Bronchial epithelial cell (primary cell): ENCODE measurements around the gene NPR1. TPM values are rescaled to one million over a fixed set of nuclear protein-coding genes. Genes with fewer than 3 reads are reported as not detected.
A peak's percentile ranks its signal among the peaks of the same experiment; 100 is the strongest.

Source experiments
- DNase-seq: peaks from one replicate; pipeline ENCODE4 v3.0.0-alpha.2; 2010; ENCODE audit warnings: low read depth
- FAIRE-seq: peaks from 2 replicates; lab custom pipeline; 2011; peaks lifted over from hg19 to GRCh38; lab: Jason Lieb, UNC
- H3K27me3 ChIP-seq: 2 replicates; pipeline ENCODE4 v1.5.1; 2011; ENCODE audit warnings: low read length; ENCODE audit not compliant: control insufficient read depth, insufficient read depth
- H3K36me3 ChIP-seq: 2 replicates; pipeline ENCODE4 v1.5.1; 2011; ENCODE audit warnings: low read length; ENCODE audit not compliant: control insufficient read depth, insufficient read depth
- H3K4me3 ChIP-seq: 2 replicates; pipeline ENCODE4 v1.5.1; 2011; ENCODE audit warnings: mild to moderate bottlenecking, low read depth, low read length, control low read depth
- total RNA-seq: library from RNA; depleted of rRNA; stranded (reverse); fragments of >200 nt; gene quantifications from 2 replicates; pipeline ENCODE4 v1.2.1, GENCODE V29; 2014
- TF ChIP-seq, protein P1 (sequence below): IDR thresholded peaks from 2 replicates; pipeline ENCODE4 v1.5.1; 2011; ENCODE audit warnings: mild to moderate bottlenecking, moderate library complexity, low read length, control low read depth, inconsistent platforms; ENCODE audit not compliant: insufficient read depth, severe bottlenecking

The NPR1 gene
- total RNA-seq, 1 donor from 2014 or later: under 0.01 TPM

DNA sequence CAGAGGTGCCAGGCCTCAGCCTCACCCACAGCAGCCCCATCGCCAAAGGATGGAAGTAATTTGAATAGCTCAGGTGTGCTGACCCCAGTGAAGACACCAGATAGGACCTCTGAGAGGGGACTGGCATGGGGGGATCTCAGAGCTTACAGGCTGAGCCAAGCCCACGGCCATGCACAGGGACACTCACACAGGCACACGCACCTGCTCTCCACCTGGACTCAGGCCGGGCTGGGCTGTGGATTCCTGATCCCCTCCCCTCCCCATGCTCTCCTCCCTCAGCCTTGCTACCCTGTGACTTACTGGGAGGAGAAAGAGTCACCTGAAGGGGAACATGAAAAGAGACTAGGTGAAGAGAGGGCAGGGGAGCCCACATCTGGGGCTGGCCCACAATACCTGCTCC lies 15.0 kb downstream of the NPR1 start:
- H3K4me3 ChIP-seq: no peak overlapping the region
- FAIRE-seq: no peak
- TF ChIP-seq, protein P1, sequence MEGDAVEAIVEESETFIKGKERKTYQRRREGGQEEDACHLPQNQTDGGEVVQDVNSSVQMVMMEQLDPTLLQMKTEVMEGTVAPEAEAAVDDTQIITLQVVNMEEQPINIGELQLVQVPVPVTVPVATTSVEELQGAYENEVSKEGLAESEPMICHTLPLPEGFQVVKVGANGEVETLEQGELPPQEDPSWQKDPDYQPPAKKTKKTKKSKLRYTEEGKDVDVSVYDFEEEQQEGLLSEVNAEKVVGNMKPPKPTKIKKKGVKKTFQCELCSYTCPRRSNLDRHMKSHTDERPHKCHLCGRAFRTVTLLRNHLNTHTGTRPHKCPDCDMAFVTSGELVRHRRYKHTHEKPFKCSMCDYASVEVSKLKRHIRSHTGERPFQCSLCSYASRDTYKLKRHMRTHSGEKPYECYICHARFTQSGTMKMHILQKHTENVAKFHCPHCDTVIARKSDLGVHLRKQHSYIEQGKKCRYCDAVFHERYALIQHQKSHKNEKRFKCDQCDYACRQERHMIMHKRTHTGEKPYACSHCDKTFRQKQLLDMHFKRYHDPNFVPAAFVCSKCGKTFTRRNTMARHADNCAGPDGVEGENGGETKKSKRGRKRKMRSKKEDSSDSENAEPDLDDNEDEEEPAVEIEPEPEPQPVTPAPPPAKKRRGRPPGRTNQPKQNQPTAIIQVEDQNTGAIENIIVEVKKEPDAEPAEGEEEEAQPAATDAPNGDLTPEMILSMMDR: no peak
- no peak for DNase-seq
- no peaks in the 10 kb centered on the region for H3K36me3 ChIP-seq
- H3K27me3 ChIP-seq: no peaks in the 10 kb centered on the region

DNA sequence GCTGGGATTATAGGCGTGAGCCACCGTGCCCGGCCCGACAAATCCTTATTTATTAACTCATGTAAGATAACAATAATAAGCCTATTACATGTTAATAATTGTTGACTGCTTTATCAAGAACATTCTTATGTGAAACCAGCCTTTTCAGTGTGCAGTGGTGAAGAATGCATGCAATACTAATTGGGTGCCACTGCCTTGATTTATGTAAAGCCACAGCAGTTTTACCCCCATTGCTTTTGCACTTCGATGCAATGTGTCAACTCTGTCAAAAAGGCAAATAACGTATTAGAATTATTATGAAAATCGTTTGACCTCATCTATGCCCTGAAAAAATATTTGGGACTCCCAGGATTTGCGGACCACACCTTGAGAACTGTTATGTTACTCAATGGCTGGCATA lies 18.3 kb downstream of the NPR1 start:
- no peaks in the 10 kb centered on the region for H3K27me3 ChIP-seq
- no peaks in the 10 kb centered on the region for H3K36me3 ChIP-seq
- DNase-seq: no peak
- TF ChIP-seq, protein P1: no peak
- no peak for FAIRE-seq
- H3K4me3 ChIP-seq: no peak overlapping the region

DNA sequence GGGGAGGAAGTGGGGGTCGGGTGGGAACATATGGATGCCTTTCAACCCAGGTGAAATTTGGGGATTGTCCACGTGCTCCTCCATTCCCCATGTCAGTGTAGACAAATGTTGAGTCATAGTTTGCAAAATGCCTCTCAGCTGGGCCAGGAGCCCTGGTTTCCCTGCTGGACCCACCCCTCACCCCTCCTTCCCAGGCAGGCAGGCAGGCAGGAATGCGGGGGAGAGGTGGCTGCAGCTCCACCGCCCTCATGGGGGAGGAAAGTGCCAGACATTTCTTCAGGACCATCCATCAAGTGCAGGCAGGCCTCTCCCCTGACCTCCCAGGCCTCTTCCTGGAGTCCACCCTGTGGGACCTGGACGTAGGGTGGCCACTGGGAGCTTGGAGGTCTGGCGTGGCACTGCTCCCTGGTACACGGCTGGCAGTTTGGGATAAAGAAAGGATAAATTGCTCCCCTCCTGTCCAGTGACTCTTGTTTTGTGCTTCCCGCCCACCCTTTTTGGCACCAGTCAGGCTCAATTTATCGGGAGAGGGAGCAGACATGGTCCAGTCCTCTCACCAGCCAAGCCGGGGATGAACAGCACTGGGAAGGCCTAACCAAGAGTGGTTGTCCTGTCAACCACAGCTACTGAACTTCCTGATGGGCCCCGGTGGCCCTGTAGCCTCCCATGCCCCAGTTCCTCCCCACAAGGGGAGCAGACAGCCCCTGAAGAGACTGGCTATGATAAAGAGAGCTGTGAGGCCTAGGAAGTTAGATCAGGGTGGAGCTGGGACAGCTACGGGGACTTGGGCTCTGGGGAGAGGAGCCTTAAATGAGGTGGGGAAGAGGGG lies 18.9 kb downstream of the NPR1 start:
- DNase-seq (peak; percentile 37), FAIRE-seq (no peak)
- Histone ChIP-seq H3K4me3 (no peak overlapping the region), H3K36me3 (no peaks in the 10 kb centered on the region), H3K27me3 (no peaks in the 10 kb centered on the region)
- TF ChIP-seq, protein P1: no peak

DNA sequence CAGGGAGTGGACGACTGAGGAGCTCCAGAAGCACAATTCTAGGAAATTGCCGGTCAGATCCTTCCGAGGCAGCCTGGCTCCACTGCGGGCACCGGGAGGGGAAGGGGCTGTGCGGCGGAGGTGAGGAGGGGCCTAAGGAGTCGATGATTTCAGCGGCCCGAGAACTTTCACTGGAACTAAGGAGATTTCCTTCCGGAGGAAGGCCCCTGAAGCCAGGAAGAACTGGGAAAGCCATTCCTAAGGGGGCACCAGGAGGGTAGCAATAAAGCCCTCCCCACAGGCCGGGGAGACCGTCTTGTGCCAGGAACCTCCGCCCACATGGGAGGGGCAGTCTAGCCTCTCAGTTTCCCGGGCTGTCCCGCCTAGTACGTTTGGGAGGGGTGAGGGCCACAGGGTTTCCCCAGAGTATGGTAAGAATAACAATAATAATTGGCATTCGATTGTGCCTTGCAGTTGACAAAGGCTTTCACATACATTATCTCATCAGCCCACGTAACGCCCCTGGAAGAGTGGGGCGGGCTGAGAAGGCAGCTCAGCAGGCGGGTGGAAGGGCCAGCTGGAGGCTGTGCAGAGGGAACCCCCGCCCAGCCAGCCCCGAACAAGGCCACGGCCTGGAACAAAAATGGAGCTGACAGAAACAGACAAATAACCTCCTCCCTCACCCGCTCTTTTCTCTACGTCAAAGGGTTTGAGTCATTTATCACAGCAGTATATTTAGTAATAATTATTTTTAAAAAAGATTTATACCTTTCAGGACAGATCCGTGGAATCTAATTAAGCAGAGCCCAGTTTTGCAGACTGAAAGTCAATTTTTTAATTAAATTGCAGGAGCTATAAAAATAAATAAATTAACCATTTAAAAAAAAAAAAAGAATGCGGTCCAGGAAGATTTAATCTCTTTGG lies 19.8 kb downstream of the NPR1 start:
- Histone ChIP-seq H3K27me3 (no peaks in the 10 kb centered on the region), H3K36me3 (no peaks in the 10 kb centered on the region), H3K4me3 (no peak overlapping the region)
- TF ChIP-seq, protein P1: no peak
- FAIRE-seq (no peak), DNase-seq (no peak)

DNA sequence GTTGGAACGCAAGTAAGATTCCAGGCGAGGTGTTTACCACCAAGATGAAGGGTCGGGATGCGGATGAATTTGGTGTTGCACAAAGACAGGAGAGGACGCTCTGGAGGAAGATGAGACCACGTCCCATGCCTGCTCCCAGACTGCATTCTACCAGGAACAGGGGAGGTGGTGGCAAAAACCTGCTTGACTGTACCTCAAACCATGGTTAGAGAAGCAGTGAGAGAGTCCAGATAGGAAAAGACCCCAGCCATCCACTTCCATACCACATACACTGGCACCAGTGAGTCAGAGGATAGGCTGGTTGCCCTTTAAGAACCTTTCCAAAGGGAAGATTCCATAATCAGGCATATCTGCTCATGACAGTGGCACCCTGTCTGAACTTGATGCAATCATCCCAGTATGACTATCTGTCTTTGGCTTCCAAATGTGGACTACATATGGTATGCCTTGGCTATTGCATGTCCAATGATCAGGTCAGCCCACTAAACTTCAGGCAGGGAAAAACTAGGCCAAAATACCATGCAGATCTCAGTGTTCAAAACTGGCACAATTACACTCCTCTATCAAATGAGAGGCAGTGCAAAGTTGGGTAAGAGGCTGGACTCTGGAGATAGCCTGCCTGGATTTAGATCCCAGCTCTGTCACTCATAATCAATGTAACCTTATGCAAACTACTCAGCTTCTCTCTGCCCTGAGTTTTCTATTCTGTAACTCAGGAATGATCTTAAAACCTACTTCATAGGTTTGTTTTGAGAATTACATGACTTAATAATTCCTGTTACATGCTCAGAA lies 20.6 kb downstream of the NPR1 start:
- H3K27me3 ChIP-seq: no peaks in the 10 kb centered on the region
- DNase-seq: peak; percentile 68
- no peak overlapping the region for H3K4me3 ChIP-seq
- H3K36me3 ChIP-seq: no peaks in the 10 kb centered on the region
- FAIRE-seq: no peak
- TF ChIP-seq, protein P1: no peak
